GM18861 (cell line): ENCODE results near the gene LRRC66.

Experiments
- ATAC-seq: cut with Tn5 transposase; IDR thresholded peaks from one replicate; pipeline ENCODE4 v1.9.1; 2021; ENCODE audit not compliant: unreplicated experiment

The LRRC66 gene

DNA sequence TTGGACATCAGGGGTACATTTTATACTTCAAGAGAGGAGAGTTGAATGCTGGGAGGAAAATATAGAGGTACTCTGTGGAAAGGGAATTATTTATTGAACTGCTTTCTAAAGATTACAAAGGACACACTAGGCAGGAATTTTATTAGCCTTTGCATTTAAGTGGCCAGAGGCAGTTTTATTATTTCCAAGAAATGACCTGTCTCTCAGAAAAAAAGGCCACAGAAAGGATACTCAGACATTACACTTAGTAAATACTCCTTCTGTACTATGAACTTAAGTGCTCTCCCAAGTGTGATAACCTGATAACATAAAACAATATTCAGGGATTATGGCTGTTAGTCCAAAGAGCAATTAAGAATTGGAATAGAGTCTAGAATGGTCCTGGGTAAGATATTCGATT is 7.5 kb downstream of the LRRC66 start:
- ATAC-seq: no peak

DNA sequence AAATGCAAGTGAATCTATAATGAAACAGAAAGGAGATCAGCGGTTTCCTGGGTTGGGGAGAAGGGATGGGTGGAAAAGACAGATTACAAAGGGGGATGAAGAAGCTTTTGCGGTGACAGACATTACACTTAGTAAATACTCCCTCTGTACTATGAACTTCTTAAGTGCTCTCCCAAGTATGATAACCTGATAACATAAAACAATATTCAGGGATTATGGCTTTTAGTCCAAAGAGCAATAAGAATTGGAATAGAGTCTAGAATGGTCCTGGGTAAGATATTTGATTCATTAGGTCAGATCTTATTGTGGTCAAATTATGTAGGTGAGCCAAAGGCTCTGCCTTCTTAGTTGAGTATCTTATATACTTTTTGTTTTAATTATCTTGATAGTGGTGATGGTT is 9.2 kb downstream of the LRRC66 start:
- no peak for ATAC-seq

DNA sequence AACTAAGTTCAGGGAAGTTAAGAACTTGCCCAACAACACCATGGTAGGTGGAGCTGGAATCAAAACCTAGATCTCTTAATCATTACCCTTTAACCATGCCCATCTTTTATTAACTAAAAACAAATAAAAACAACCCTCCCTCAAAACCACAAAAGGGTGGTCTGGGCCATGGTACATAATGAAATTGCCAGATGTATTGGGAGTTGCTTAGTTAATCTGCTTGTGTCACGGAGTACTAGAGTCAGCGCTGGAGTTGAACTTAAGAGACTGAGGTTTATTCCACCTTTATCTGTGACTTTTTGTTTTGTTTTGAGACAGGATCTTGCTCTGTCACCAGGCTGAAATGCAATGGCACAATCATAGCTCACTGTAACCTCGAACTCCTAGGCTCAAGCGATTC is 13.3 kb downstream of the LRRC66 start:
- ATAC-seq: no peak

DNA sequence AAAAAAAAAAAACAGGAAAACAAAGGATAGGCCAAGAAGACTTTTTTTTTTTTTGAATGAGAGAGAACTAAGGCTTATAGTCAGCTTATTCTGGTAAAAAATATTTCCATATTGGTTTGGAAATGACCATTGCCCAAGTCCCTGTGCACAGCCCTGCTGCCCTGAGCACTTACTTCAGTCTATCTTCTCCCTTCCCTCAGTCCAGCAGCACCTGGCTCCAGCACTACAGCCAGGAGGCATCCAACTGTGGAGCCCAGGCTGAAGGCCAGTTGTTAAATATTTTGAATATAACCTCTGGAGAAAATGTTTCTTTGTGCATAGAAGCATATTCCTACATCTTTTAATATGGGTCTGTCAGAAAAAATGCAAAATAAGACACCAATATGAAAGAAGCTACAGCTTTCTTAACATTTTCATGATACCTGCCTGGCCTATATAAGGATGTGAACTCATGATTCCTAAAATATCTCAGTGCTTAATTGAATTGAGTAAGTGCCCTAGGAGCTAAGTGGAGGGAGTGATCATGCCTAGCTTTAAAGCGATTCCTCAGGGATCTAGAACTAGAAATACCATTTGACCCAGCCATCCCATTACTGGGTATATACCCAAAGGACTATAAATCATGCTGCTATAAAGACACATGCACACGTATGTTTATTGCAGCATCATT is 14.4 kb downstream of the LRRC66 start:
- no peak for ATAC-seq

DNA sequence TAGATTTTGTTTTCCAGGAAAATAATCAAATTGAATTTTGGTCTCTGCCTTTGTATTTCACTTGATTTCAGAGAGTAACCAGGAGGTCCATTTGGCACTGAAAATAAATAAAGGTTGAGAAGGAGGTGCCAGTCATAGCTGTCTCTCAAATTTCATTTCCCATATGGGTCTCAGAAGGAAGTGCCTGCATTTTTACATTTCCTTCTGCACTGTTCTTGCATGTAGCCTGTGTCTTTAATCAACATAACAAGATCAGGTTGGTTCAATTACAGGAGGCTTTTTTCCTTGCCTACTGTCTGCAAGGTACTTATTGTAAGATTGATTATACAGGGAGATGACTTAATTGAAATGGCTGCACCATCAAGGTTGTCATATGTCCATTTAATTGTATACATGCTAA is 15.7 kb downstream of the LRRC66 start:
- no peak for ATAC-seq

DNA sequence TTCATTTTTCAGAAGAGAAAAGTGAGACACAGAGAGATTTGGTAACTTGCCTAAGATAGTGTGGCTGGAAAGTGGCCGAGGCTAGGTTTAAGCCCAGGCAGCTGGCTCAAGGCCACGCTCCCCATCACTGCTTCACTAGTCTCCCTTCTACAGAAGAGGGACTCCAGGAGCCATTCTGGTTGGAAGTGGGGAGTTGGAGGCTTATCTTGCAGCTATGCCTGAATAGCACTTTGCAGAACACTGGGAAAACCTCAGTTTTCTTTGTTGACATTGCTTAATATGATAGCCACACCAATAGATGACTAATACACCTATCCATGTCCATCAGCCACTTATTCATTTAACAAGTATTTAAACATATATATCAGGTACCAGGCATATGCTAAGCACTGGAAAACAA is 18.5 kb downstream of the LRRC66 start:
- no peak for ATAC-seq

DNA sequence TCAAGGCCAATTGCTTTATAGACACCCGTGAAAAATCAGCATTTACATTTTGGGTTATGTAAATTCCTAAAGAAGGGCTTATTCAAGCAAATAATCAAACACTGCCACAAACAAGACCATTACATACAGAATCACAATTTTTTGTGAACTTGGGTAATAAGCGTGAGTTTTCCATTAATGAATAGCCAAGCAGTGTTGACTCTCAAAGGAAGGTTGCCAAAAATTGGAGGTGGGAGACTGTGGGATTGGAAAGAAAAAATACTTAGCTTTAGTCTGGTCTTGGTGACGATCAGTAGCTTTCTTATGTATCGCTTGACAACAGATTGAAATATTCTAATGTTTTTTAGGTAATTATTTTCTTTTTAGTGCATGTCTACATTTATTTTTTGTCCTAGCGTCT is 20.9 kb downstream of the LRRC66 start:
- ATAC-seq: no peak

DNA sequence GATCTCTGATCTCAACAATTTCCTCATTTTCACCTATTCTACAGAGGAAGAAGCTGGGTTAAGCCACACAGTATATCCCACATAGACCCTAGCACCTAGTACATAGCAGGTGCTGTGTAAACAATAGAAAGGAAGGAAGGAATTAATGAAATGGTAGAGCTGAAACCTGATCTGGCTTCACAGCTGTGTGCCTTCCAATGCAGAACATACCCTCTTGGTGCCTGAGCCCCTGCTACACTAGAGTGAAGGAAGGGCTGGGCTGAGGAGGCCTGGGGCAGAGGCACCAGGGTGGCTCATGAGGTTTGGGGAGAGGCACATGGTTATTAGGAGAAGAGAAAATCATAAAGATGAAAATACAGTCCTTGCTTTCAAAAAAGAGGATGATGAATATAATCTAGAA is 21.3 kb downstream of the LRRC66 start:
- ATAC-seq: no peak

DNA sequence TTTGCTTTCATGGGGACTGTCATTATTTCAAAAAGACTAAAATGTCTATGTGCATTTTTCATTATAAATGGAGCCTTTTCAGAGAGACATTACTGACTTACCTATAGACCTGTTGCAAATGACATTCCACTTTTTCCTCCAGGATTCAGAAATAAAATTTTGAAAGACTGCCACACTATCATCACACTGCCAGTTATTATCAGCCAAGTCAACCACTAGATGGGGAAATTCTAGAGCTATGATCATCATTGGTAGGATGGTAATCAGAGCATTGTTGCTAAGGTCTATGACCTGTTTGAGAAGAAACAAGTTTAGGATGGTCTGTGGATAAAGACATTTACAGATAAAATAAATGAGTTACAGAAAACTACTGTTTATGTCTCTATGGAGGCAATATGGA is 22.5 kb downstream of the LRRC66 start:
- no peak for ATAC-seq

DNA sequence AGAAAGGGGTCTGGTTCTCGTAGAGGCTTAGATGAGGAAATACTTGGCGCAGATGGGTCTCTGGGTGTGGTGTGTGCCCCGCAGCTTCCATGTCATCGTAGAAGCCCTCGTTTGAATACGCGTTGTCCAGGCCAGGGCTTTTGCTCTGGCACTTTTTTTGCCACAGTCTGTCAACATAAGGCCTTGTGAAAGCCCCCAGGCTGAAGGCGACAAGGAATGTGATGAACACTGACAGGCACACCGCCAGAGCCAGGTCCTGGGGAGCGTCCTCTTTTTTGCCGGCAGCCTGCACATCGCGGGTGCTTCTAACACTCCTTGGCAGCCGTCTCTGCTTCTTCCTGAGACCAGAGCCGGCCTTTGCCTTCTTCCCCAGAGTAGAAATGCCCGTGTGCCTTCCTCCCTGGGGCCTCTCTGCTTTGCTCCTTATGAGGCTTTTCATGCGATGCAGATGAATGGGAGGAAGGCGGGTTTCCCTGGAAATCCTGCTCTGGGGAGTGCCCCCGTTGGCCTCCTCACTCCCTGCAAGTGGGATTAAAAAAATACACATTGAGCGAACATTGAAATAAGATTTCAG is 24.4 kb downstream of the LRRC66 start:
- no peak for ATAC-seq

DNA sequence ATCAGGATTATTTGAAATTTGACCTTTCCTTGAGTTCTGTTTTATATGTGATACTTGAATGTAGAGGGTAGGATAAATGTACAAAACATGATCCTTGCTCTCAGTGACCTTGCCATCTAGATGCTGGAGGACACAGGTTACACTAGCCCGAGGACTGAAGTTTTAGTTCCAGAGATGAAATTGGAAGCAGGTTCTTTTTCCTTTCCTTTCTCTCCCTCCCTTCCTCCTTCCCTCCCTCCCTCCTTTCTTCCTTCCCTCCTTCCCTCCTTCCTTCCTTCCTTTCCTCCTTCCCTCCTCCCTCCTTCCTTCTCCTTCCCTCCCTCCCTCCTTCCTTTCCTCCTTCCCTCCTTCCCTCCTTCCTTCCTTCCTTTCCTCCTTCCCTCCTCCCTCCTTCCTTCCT is 54.3 kb downstream of the LRRC66 start:
- no peak for ATAC-seq

DNA sequence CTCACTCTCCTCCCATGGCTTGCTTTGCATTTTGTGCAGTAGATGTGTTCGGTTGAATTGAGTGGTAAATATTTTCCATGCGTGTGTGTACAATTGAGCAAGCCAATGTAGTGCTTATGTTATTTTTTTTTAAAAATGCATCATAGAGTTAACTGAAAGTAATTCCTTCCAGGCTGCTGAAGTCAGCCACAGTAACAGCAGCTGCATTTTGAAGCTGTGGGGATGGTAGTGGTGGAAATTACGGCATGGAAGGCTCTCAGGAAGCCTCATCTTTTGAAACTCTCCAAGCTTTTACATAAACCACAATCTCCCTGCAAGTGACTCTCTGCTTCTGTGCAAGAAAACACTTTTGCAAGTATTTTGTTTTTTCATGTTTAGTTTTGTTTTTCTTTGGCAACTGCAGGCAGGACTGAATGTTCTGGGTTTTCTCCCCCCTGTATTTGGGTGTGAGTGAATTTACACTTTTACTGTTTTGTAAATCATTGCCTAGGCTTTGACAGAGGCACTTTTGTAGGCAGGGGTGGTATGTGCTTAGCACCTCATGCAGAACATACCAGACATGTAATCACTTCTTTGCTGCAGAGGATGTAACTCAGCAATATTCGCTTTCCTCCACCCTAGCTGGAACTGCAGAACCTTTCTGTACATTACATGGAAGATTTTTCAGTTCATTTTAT is 56.2 kb downstream of the LRRC66 start:
- ATAC-seq: no peak

DNA sequence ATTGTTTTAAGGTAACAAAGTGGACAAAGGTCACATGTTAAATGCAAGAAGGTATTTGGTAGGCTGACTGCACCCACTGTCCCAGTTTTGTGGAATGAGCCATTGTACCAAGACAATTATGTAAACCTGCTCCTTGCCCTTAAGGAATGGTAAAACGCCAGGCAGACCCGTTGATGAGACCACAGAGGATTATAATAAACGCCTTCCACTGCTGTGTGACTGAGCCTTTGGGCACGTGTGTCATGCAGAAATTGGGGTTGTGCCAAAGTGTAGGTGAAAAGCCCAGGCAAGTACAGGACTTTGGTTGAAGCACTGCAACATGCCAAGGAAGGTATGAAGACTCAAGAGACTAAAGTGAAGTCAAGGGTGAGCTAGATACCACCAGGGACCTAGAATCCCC is 59.7 kb downstream of the LRRC66 start:
- no peak for ATAC-seq

DNA sequence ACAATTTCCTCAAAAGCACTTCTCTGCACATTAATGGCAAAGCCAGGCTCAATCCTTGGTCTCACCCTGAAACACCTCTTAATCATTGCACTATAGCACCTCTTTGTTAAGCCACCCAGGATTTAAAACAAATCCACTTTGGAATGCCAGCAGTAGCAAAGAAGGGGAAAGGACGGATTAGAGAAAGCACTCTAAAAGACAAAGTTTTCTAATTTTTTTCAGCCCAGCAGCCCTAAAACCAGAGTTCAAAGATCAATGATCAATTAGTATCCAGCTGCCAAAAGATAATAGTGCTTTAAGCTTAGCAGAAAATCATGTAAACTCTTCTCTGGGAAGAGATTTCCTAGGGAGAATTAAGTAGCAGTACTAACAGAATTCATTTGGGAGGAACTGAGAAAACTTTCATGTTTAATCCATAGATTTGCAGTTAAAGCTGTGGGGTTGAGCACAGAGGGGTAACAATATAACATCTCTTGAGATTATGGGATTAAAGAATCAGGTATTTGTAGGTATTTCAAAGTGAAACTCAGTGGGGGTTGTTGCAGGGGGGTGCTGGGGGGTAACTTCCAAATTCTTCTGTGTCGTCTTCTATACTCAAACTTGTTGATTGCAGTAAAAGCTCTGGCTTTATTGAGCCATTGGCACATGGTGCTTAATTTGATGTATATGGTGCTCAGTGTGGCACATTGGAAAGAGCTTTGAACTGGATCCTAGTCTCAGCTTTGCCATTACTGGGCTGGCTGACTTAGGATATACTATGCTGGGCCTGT is 61.8 kb downstream of the LRRC66 start:
- ATAC-seq: no peak
